H1 (cell line): ENCODE results near the gene LPP. TPM values are rescaled to one million over a fixed set of nuclear protein-coding genes. Genes with fewer than 3 reads are reported as not detected.

Source experiments
- CTCF ChIA-PET: fragments of 300-600 bp; sonication (Branson Sonifier 250); formaldehyde crosslinking; loops from one replicate; lab custom pipeline; 2021; ENCODE audit not compliant: partially characterized antibody; lab: Charles Lee
- POLR2A ChIA-PET: fragments of 300-600 bp; sonication (Branson Sonifier 250); formaldehyde crosslinking; loops from one replicate; lab custom pipeline; 2021; ENCODE audit warnings: inconsistent platforms; ENCODE audit not compliant: partially characterized antibody; lab: Charles Lee
- DNase-seq, 2 experiments: peaks; one replicate each; pipeline versions ENCODE4 v3.0.0 to v3.0.0-alpha.2; 2010 to 2022; ENCODE audit warnings: low spot score in 2 of 2, low read depth in 1 of 2, mixed read lengths in 1 of 2
- FAIRE-seq: peaks from 2 replicates; lab custom pipeline; 2011; peaks lifted over from hg19 to GRCh38; lab: Jason Lieb, UNC
- H2AFZ ChIP-seq: 2 replicates; pipeline ENCODE4 v1.8.1; 2012; ENCODE audit warnings: low read length, inconsistent platforms
- H2AK5ac ChIP-seq: 2 replicates; pipeline ENCODE4 v1.6.1; 2013; ENCODE audit warnings: low read depth, low read length
- H2BK120ac ChIP-seq: replicated peaks from 2 replicates; pipeline ENCODE3; 2013; ENCODE audit warnings: low read depth, low read length, inconsistent platforms
- H2BK12ac ChIP-seq: 2 replicates; pipeline ENCODE4 v1.6.1; 2013; ENCODE audit warnings: low read depth, low read length
- H2BK15ac ChIP-seq: 2 replicates; pipeline ENCODE4 v1.6.1; 2013; ENCODE audit warnings: low read length
- H2BK20ac ChIP-seq: 2 replicates; pipeline ENCODE4 v1.6.1; 2013; ENCODE audit warnings: low read length
- H2BK5ac ChIP-seq: 2 replicates; pipeline ENCODE4 v1.6.1; 2013; ENCODE audit warnings: low read depth, low read length
- H3K14ac ChIP-seq: 2 replicates; pipeline ENCODE4 v1.6.1; 2013; ENCODE audit warnings: inconsistent platforms; ENCODE audit not compliant: insufficient read length
- H3K18ac ChIP-seq: 2 replicates; pipeline ENCODE4 v1.6.1; 2013; ENCODE audit warnings: low read length; ENCODE audit errors: extremely low read depth
- H3K23ac ChIP-seq: 2 replicates; pipeline ENCODE4 v1.6.1; 2013; ENCODE audit warnings: inconsistent platforms; ENCODE audit not compliant: insufficient read length
- H3K23me2 ChIP-seq: 2 replicates; pipeline ENCODE4 v1.6.1; 2013; ENCODE audit warnings: low read depth, low read length
- H3K27ac ChIP-seq: 2 replicates; pipeline ENCODE4 v1.6.1; 2011; ENCODE audit warnings: low read depth, low read length, inconsistent platforms
- H3K27me3 ChIP-seq, 4 experiments: replicated peaks in 1 of 4; 1 replicate in 1 of 4; 2 replicates in 3 of 4; pipeline versions ENCODE4 v1.6.1 to v1.8.1; 2011 to 2013; ENCODE audit warnings: low read length in 3 of 4, mild to moderate bottlenecking in 3 of 4, inconsistent platforms in 2 of 4, mixed read lengths in 2 of 4, moderate library complexity in 1 of 4; ENCODE audit not compliant: control insufficient read depth in 3 of 4, insufficient read depth in 3 of 4; ENCODE audit errors: extremely low read depth in 1 of 4
- H3K36me3 ChIP-seq, 4 experiments: 2 replicates each; pipeline versions ENCODE4 v1.6.1 to v1.8.1; 2011 to 2013; ENCODE audit warnings: mild to moderate bottlenecking in 4 of 4, low read length in 3 of 4, moderate library complexity in 2 of 4, control low read depth in 1 of 4, inconsistent platforms in 1 of 4; ENCODE audit not compliant: insufficient read depth in 4 of 4, control insufficient read depth in 2 of 4
- H3K4ac ChIP-seq: replicated peaks from 2 replicates; pipeline ENCODE3; 2013; ENCODE audit warnings: low read length, low read depth, mixed read lengths, inconsistent platforms; ENCODE audit not compliant: insufficient read length
- H3K4me1 ChIP-seq, 4 experiments: replicated peaks in 1 of 4; 1 replicate in 1 of 4; 2 replicates in 3 of 4; pipeline versions ENCODE4 v1.6.1 to v1.8.1; 2011 to 2013; ENCODE audit warnings: low read length in 3 of 4, inconsistent platforms in 2 of 4, mixed read lengths in 1 of 4; ENCODE audit not compliant: insufficient read depth in 4 of 4, control insufficient read depth in 3 of 4
- H3K4me2 ChIP-seq, 2 experiments: 2 replicates each; pipeline versions ENCODE4 v1.6.1 to v1.8.1; 2011 to 2013; ENCODE audit warnings: low read depth in 2 of 2, low read length in 2 of 2, control low read depth in 1 of 2, inconsistent platforms in 1 of 2, mild to moderate bottlenecking in 1 of 2; ENCODE audit not compliant: insufficient read depth in 1 of 2
- H3K4me3 ChIP-seq, 4 experiments: fragments of 200-600, 300-600 bp in 1 of 4; sonication (generic), shearing (Covaris generic), sonication (Bioruptor Twin) in 1 of 4; 2 replicates each; pipeline versions ENCODE4 v1.5.1 to v1.8.1; 2011 to 2016; ENCODE audit warnings: low read length in 4 of 4, low read depth in 3 of 4, control low read depth in 2 of 4, inconsistent platforms in 2 of 4, mild to moderate bottlenecking in 2 of 4, mixed read lengths in 1 of 4, moderate library complexity in 1 of 4; ENCODE audit not compliant: insufficient read depth in 2 of 4; ENCODE audit errors: extremely low read depth in 1 of 4
- H3K56ac ChIP-seq: replicated peaks from 2 replicates; pipeline ENCODE3; 2013; ENCODE audit warnings: low read depth, mild to moderate bottlenecking, mixed read lengths, low read length, inconsistent platforms; ENCODE audit not compliant: insufficient read length
- H3K79me1 ChIP-seq: 2 replicates; pipeline ENCODE4 v1.6.1; 2013; ENCODE audit warnings: low read depth, low read length, control low read depth
- H3K79me2 ChIP-seq, 2 experiments: 2 replicates each; pipeline versions ENCODE4 v1.6.1 to v1.8.1; 2012 to 2013; ENCODE audit warnings: low read length in 2 of 2, mild to moderate bottlenecking in 2 of 2, inconsistent platforms in 1 of 2; ENCODE audit not compliant: insufficient read depth in 2 of 2, control insufficient read depth in 1 of 2
- H3K9ac ChIP-seq, 4 experiments: replicated peaks in 1 of 4; 1 replicate in 1 of 4; 2 replicates in 3 of 4; pipeline versions ENCODE4 v1.6.1 to v1.8.1; 2011 to 2013; ENCODE audit warnings: low read depth in 3 of 4, low read length in 3 of 4, control low read depth in 2 of 4, mild to moderate bottlenecking in 2 of 4, moderate library complexity in 2 of 4, inconsistent platforms in 1 of 4; ENCODE audit errors: extremely low read depth in 1 of 4
- H3K9me3 ChIP-seq, 2 experiments: 2 replicates each; pipeline versions ENCODE4 v1.6.1 to v1.8.1; 2012 to 2013; ENCODE audit warnings: mild to moderate bottlenecking in 2 of 2, moderate library complexity in 2 of 2, control low read depth in 1 of 2, inconsistent platforms in 1 of 2, low read depth in 1 of 2, low read length in 1 of 2, mixed read lengths in 1 of 2; ENCODE audit not compliant: insufficient read depth in 2 of 2
- H4K20me1 ChIP-seq, 2 experiments: replicated peaks in 1 of 2; 2 replicates each; pipeline versions ENCODE3 to v1.8.1; 2011 to 2013; ENCODE audit warnings: inconsistent platforms in 2 of 2, low read length in 2 of 2, mild to moderate bottlenecking in 1 of 2; ENCODE audit not compliant: insufficient read depth in 2 of 2, control insufficient read depth in 1 of 2
- H4K5ac ChIP-seq: 2 replicates; pipeline ENCODE4 v1.6.1; 2013; ENCODE audit warnings: low read length, low read depth, mixed read lengths, inconsistent platforms; ENCODE audit not compliant: insufficient read length
- H4K8ac ChIP-seq: 2 replicates; pipeline ENCODE4 v1.8.0; 2013; ENCODE audit warnings: mild to moderate bottlenecking, moderate library complexity, low read length, inconsistent platforms; ENCODE audit not compliant: insufficient read depth; ENCODE audit errors: extremely low read depth
- H4K91ac ChIP-seq: replicated peaks from 2 replicates; pipeline ENCODE3; 2013; ENCODE audit warnings: low read length, mixed read lengths, inconsistent platforms; ENCODE audit not compliant: insufficient read length
- CHD1 ChIP-seq: IDR thresholded peaks from 2 replicates; pipeline ENCODE4 v1.6.1; 2012; ENCODE audit warnings: low read depth, low read length, improper control_type of control experiment
- FOSL1 ChIP-seq: IDR thresholded peaks from 2 replicates; pipeline ENCODE4 v1.6.1; 2011; ENCODE audit warnings: mild to moderate bottlenecking, low read depth, low read length, moderate library complexity; ENCODE audit not compliant: insufficient read depth
- POLR2A ChIP-seq, 2 experiments: IDR thresholded peaks; 1 replicate in 1 of 2; 2 replicates in 1 of 2; pipeline ENCODE4 v1.6.1; 2011; ENCODE audit warnings: low read depth in 2 of 2, low read length in 2 of 2, mild to moderate bottlenecking in 2 of 2; ENCODE audit errors: control extremely low read depth in 1 of 2
- RAD21 ChIP-seq, 2 experiments: IDR thresholded peaks in 1 of 2; conservative IDR thresholded peaks in 1 of 2; 2 replicates each; pipeline ENCODE4 v1.6.1; 2011; ENCODE audit warnings: low read depth in 2 of 2, low read length in 2 of 2, improper control_type of control experiment in 1 of 2, inconsistent platforms in 1 of 2, mild to moderate bottlenecking in 1 of 2, moderate library complexity in 1 of 2
- RFX5 ChIP-seq: IDR thresholded peaks from 2 replicates; pipeline ENCODE4 v1.6.1; 2011; ENCODE audit warnings: low read depth, low read length, improper control_type of control experiment, borderline replicate concordance
- RNF2 ChIP-seq: fragments of 200-900, 300-1000 bp; sonication (generic); IDR thresholded peaks from 2 replicates; pipeline ENCODE4 v1.7.1; 2016; ENCODE audit warnings: borderline replicate concordance, low read depth, mild to moderate bottlenecking, antibody characterized with exemption, low read length; ENCODE audit not compliant: poor library complexity, severe bottlenecking; ENCODE audit errors: missing control alignments
- SAP30 ChIP-seq: fragments of 300-600 bp; sonication (generic); IDR thresholded peaks from 2 replicates; pipeline ENCODE4 v1.7.1; 2012; ENCODE audit warnings: low read length, moderate library complexity, mild to moderate bottlenecking, inconsistent platforms; ENCODE audit not compliant: insufficient read depth, insufficient replicate concordance
- SUZ12 ChIP-seq: fragments of 200-600 bp; sonication (generic); IDR thresholded peaks from 2 replicates; pipeline ENCODE4 v1.6.1; 2012; ENCODE audit warnings: mild to moderate bottlenecking, inconsistent platforms, low read length, moderate library complexity, mixed read lengths
- TAF7 ChIP-seq: optimal IDR thresholded peaks from 2 replicates; pipeline ENCODE3; 2011; ENCODE audit warnings: low read depth, mild to moderate bottlenecking, inconsistent platforms, low read length, moderate library complexity, borderline replicate concordance
- WGBS, 2 experiments: shearing (Covaris generic) in 1 of 2; methylation state at CpG; one replicate each; pipeline versions ENCODE4 v1.1.6 to v1.1.7; 2013 to 2015; ENCODE audit warnings: low lambda C conversion rate in 2 of 2, mixed read lengths in 2 of 2, inconsistent platforms in 1 of 2, low coverage in 1 of 2, missing lambda C conversion rate in 1 of 2; ENCODE audit not compliant: insufficient replicate concordance in 2 of 2, insufficient coverage in 1 of 2, insufficient read length in 1 of 2; ENCODE audit errors: extremely low coverage in 1 of 2, missing lambda C conversion rate in 1 of 2; 5-methylcytosine and 5-hydroxymethylcytosine counted together
- polyA plus RNA-seq, 7 experiments: library from polyadenylated mRNA; depleted of rRNA in 3 of 7; stranded (reverse) in 5 of 7; unstranded in 2 of 7; fragments of >200 nt in 5 of 7; fragments of 200-250 nt in 2 of 7; gene quantifications; 1 replicate in 5 of 7; 2 replicates in 1 of 7; 4 replicates in 1 of 7; pipeline versions ENCODE4 v1.2.1 to v1.2.3, GENCODE V29; 2011 to 2013; ENCODE audit warnings: missing spikeins in 2 of 7, mixed read lengths in 2 of 7
- total RNA-seq: library from RNA; stranded (reverse); fragmentation: NEBNext Ultra II Directional; extraction: Animal tissue kit (Norgen Biotek cat#: 25700); gene quantifications from 2 replicates; pipeline ENCODE4 v1.2.1, GENCODE V29; 2021
- TF ChIP-seq, protein P1 (sequence below): IDR thresholded peaks from 2 replicates; pipeline ENCODE4 v1.6.1; 2012; ENCODE audit warnings: inconsistent platforms
- TF ChIP-seq, protein P2 (sequence below): IDR thresholded peaks from 2 replicates; pipeline ENCODE4 v1.6.1; 2011; ENCODE audit warnings: low read length, improper control_type of control experiment

LPP gene
- total and polyA plus RNA-seq, 2 of the 8 experiments (the other 6 are each of a cell fraction or from before 2014, with no cell fraction given) = 10.0 to 53.3 TPM

DNA sequence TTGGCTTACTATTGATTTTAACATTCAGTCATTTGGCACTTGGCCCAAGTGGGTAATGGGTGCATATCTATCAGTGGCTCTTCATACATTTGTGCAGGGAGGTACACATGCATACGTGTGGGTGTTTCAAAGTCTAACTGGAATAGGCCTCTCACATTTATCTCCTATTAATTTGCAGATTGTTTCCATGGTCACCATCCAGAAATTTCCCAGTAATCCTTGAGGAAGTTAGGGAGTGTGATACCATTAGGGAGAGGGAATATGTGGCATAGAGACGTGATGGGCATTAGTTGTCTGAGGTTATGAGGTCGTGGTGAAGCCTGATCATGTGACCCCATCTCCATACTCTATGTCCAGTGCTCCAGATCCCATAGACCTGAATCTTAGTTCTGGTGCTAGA is 102.8 kb downstream of the LPP start:
- H2BK20ac ChIP-seq = no peak overlapping the region
- H4K91ac ChIP-seq = no peak overlapping the region
- no peak overlapping the region for H3K23ac ChIP-seq
- POLR2A ChIA-PET = interaction anchor here (1.4 kb wide), 1 partner anchor 8 kb away, joined by 4 read pairs; no protein-coding TSS in a partner anchor
- WGBS, 2 experiments = 87% methylated on average over 3 of the region's 3 CpGs; no CpG with 5 or more reads in 1 of the 2 experiments
- H2BK15ac ChIP-seq = no peak overlapping the region
- no peak overlapping the region for H3K56ac ChIP-seq
- no peak overlapping the region for H3K4me3 ChIP-seq
- H2BK120ac ChIP-seq = no peak overlapping the region
- H3K14ac ChIP-seq = no peak overlapping the region
- no peak overlapping the region for H2AFZ ChIP-seq
- H3K4ac ChIP-seq = no peak overlapping the region
- H3K9ac ChIP-seq = no peak overlapping the region
- no peaks in the 10 kb centered on the region for H3K36me3 ChIP-seq
- no peaks in the 10 kb centered on the region for H3K79me2 ChIP-seq
- H3K27ac ChIP-seq = no peak overlapping the region
- no peak overlapping the region for H4K5ac ChIP-seq
- H2BK12ac ChIP-seq = no peak overlapping the region
- no peaks in the 10 kb centered on the region for H3K27me3 ChIP-seq
- no peak overlapping the region for H2BK5ac ChIP-seq
- no peaks in the 10 kb centered on the region for H3K9me3 ChIP-seq
- DNase-seq = no peak
- no peak for FAIRE-seq
- no peak overlapping the region for H3K18ac ChIP-seq
- H3K23me2 ChIP-seq = no peaks in the 10 kb centered on the region
- no peaks in the 10 kb centered on the region; the same call in 1 of the 2 replicates for H3K79me1 ChIP-seq
- CTCF ChIA-PET = no interaction called here
- no peak overlapping the region for H2AK5ac ChIP-seq
- no peaks in the 10 kb centered on the region for H3K4me1 ChIP-seq
- H4K20me1 ChIP-seq = no peaks in the 10 kb centered on the region
- H4K8ac ChIP-seq = no peak overlapping the region
- H3K4me2 ChIP-seq = no peak overlapping the region
- TF ChIP-seq, protein P1, sequence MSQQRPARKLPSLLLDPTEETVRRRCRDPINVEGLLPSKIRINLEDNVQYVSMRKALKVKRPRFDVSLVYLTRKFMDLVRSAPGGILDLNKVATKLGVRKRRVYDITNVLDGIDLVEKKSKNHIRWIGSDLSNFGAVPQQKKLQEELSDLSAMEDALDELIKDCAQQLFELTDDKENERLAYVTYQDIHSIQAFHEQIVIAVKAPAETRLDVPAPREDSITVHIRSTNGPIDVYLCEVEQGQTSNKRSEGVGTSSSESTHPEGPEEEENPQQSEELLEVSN = no peak
- TF ChIP-seq CHD1 (no peak), TAF7 (no peak), RAD21 (IDR thresholded peaks at IDR 0.05 in 1 of 2, conservative IDR thresholded peaks at IDR 0.05 in 1 of 2; ENCODE audit: low read depth in 2 of 2, low read length in 2 of 2) (no peak), RFX5 (no peak), RNF2 (no peak), SUZ12 (no peak), SAP30 (no peak), FOSL1 (no peak), POLR2A (IDR thresholded peaks at IDR 0.05; ENCODE audit: control extremely low read depth in 1 of 2, low read depth in 2 of 2, low read length in 2 of 2) (no peak)
- TF ChIP-seq, protein P2, sequence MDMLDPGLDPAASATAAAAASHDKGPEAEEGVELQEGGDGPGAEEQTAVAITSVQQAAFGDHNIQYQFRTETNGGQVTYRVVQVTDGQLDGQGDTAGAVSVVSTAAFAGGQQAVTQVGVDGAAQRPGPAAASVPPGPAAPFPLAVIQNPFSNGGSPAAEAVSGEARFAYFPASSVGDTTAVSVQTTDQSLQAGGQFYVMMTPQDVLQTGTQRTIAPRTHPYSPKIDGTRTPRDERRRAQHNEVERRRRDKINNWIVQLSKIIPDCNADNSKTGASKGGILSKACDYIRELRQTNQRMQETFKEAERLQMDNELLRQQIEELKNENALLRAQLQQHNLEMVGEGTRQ = no peak
